Neuron (in vitro differentiated cells): ENCODE measurements around the gene SERTM2.

Experiments used
- H2AFZ ChIP-seq: one replicate; pipeline ENCODE4 v1.6.1; 2013; ENCODE audit warnings: low read depth, mild to moderate bottlenecking, inconsistent platforms, low read length, moderate library complexity
- H3K27me3 ChIP-seq: one replicate; pipeline ENCODE4 v1.6.1; 2013; ENCODE audit warnings: low read length; ENCODE audit not compliant: insufficient read depth
- H3K36me3 ChIP-seq: one replicate; pipeline ENCODE4 v1.6.1; 2013; ENCODE audit warnings: low read length; ENCODE audit not compliant: insufficient read depth
- H3K4me1 ChIP-seq: one replicate; pipeline ENCODE4 v1.6.1; 2013; ENCODE audit warnings: low read length; ENCODE audit not compliant: insufficient read depth
- H3K4me3 ChIP-seq: 2 replicates; pipeline ENCODE4 v1.5.1; 2013; ENCODE audit warnings: mild to moderate bottlenecking, low read length, moderate library complexity
- H3K9me3 ChIP-seq: one replicate; pipeline ENCODE4 v1.6.1; 2013; ENCODE audit warnings: low read length

SERTM2 gene

GRCh38 chrX:111568817-111569216, 57.4 kb downstream of the SERTM2 start:
- Histone ChIP-seq H3K36me3 (no peaks in the 10 kb centered on the region), H3K27me3 (no peaks in the 10 kb centered on the region), H2AFZ (no peak overlapping the region), H3K9me3 (no peaks in the 10 kb centered on the region), H3K4me3 (no peak overlapping the region), H3K4me1 (peaks cover 10% of the 10 kb centered on the region)
